GM21576 (cell line): Measurements from ENCODE around the gene APOBEC3C.
A peak's percentile ranks its signal among the peaks of the same experiment; 100 is the strongest.
"Not testable (repeated sequence)": the region's sequence is repeated elsewhere in the genome, so short reads cannot be mapped to it uniquely, and the experiment has no call there.

ENCODE experiments used
- ATAC-seq: cut with Tn5 transposase; IDR thresholded peaks from one replicate; pipeline ENCODE4 v1.9.1; 2021; ENCODE audit warnings: mild to moderate bottlenecking, moderate library complexity; ENCODE audit not compliant: unreplicated experiment

APOBEC3C gene

DNA sequence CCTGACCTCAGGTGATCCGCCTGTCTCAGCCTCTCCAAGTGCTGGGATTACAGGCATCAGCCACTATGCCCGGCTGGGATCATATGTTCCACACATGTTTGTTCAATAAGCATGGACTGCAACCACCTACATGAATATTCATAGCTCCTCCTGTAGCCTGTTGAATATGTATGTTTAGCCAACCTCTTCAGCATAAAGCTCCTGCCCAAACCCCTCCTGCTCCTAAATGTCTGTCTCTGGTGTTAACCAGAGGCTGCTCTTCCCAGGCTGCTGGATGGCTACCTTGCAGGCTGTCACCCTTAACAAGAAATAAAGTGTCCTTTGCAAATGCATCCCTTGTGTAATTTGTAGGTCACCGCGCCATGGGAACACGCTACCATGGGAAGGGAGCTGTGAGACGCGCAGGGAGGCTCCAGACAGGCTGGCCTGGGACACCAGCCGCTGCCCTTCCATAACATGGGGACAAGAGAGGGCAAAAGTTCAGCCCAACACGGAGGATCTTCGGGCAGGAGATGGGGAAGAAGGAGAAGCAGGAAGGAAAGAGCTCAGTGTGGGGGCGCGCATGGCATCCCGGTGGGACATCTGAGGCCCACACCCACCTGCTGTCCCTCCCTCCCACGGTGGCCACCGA is 6.1 kb downstream of the APOBEC3C start:
- ATAC-seq, result peak; percentile 10

DNA sequence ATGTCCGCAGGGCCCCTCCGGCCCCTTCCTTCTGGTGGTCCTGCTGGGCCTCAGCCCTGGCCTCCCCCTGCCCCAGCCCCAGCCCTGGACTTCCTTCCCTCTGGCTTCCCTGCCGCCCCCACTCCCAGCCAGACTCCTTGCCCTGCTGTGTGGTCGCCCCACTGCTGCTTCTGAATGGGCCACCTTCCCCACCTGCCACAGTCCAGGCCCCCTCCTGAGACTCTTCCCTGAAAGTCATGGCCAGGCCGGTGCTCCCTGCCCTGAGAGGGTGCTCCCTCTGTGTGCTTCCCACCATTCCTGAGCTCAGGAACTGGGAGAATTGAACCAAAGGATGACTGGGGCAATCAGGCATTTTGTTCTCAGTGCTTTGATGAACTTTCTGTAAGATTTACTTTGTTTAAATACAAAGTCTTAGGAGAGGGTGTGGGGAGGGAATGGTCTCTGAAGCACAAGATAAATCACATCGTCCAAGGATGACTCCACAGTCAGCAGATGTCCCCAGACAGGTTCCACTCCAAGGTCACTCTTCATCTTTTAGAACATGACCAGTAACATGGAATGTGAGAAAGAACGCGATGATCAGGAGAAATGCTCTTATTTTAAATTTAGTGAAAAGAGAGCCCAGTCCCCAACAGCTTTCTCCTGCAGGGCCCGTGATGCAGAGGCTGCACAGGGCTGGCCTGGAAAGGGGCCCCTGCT is 7.6 kb downstream of the APOBEC3C start:
- no peak for ATAC-seq

DNA sequence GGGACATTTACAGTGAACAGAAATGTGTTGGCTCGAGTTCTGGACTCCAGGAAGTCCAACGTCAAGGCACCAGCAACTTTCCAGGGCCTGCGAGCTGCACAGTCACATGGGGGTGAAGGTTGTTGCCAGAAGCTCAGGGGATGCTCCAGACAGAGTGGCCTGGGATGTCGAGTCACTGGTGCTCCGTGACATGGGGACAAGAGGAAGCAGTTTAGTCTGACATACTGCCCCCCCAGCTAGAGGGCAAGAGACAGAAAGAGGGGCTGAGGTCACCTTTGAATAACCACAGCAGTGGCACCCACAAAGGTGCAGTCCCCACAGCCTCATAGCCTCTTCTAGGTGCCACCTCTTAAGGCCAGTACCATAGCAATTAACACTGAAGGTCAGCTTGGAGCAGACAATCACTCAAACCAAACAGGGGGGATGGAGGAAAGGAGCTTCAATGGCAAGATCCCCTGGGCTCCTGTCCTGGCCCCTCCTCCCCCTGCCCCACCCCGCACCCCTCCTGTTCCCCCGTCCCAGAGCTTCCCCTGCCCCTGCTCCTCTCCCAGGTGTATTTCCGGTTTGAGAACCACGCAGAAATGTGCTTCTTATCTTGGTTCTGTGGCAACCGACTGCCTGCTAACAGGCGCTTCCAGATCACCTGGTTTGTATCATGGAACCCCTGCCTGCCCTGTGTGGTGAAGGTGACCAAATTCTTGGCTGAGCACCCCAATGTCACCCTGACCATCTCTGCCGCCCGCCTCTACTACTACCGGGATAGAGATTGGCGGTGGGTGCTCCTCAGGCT is 10.7 kb downstream of the APOBEC3C start:
- no peak for ATAC-seq

DNA sequence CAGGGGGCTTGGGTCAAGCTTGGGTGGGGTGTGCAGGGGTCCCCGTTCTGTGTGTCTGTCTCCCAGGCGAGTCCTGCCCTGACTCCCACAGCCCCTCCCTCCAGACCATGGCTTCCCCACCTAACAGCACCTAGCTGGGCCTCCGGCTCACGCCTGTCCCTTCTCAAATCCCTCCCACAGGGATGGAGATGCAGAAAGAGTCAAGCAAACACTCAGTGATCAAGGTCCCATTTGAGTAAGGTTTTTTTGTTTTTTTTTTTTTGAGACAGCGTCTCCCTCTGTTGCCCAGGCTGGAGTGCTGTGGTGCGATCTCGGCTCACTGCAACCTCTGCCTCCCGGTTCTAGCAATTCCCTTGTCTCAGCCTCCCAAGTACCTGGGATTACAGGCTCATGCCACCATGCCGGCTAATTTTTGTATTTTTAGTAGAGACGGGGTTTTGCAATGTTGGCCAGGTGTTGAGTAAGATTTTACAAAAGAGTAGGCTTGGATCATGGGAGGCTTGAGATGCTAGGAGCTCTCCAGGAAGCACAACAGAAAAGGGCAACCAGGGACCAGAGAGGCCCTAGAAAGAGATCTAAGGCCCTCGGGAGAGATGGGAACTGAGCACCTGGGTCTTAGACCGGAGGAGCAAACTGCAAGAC is 12.6 kb downstream of the APOBEC3C start:
- ATAC-seq, result no peak

DNA sequence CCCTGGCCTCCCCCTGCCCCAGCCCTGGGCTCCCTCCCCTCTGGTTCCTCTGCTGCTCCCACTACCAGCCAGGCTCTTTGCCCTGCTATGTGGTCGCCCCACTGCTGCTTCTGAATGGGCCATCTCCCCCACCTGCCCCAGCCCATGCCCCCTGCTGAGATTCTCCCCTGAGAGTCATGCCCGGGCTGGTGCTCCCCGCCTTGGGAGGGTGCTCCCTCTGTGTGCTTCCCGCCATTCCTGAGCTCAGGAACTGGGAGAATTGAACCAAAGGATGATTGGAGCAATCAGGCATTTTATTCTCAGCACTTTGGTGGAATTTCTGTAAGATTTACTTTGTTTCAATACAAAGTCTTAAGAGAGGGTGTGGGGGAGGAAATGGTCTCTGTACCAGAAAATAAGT is 13.7 kb downstream of the APOBEC3C start:
- no peak for ATAC-seq

DNA sequence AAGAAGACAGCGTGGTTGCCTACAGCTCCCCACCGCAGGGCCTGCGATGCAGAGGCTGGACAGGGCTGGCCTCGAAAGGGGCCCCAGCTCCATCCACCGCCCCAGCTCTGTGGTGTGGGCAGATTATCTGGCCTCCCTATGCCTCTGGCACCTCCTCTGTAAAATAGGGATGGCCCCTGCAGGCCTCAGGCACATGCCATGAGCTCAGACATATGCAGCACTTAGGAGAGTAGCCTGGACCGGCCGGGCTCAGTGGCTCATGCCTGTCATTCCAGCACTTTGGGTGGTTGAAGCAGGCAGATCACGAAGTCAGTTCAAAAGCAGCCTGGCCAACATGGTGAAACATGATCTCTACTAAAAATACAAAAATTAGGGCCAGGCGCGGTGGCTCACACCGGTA is 14.2 kb downstream of the APOBEC3C start:
- no peak for ATAC-seq

DNA sequence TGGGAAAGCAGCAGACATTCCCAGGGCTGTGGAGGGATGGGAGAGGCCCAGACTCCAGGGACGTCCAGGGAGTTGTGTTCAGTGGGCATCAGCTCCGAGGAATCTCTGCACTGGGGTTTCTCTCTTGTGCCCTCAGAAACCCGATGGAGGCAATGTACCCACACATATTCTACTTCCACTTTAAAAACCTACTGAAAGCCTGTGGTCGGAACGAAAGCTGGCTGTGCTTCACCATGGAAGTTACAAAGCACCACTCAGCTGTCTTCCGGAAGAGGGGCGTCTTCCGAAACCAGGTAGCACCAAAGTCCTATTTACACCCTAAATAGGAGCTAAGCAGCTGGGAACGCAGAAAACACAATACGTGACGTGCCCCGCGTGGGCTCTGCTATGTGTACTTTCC is 15.2 kb downstream of the APOBEC3C start:
- ATAC-seq, result no peak

DNA sequence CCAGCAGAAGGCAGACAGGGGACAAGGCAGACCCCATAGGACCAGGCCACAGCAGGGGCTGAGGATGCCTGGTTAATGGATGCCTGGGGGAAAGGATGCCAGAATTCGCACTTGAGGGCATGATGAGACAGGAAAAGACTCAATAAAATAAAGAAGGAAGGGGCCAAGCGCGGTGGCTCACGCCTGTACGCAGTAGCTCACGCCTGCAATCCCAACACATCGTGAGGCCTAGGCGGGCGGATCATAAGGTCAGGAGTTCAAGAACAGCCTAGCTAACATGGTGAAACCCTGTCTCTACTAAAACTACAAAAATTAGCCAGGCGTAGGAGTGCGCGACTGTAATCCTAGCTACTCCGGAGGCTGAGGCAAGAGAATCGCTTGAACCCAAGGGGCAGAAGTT is 16.6 kb downstream of the APOBEC3C start:
- ATAC-seq, result no peak

DNA sequence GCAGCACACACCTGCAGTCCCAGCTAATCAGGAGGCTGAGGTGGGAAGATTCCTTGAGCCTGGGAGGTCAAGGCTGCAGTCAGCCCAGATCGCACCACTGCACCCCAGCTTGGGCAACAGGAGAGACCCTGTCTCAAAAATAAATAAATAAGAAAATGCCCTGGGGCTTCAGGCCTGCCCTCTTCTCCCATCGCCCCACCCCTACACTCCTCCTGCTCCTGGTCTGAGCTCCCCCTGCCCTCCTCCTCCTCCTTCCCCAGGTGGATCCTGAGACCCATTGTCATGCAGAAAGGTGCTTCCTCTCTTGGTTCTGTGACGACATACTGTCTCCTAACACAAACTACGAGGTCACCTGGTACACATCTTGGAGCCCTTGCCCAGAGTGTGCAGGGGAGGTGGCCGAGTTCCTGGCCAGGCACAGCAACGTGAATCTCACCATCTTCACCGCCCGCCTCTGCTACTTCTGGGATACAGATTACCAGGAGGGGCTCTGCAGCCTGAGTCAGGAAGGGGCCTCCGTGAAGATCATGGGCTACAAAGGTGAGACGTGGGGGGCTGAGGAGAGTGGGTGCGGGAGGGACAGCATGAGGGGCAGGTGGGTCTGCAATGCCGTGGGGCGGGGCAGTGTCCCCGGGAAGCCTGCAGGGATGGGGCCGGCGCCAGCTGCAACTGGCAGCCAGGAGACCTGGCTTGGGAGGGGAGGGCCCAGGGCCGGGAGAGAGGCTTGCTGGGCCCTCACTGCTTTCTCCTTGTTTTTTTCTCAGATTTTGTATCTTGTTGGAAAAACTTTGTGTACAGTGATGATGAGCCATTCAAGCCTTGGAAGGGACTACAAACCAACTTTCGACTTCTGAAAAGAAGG is 17.6 kb downstream of the APOBEC3C start:
- not testable (repeated sequence) for ATAC-seq

DNA sequence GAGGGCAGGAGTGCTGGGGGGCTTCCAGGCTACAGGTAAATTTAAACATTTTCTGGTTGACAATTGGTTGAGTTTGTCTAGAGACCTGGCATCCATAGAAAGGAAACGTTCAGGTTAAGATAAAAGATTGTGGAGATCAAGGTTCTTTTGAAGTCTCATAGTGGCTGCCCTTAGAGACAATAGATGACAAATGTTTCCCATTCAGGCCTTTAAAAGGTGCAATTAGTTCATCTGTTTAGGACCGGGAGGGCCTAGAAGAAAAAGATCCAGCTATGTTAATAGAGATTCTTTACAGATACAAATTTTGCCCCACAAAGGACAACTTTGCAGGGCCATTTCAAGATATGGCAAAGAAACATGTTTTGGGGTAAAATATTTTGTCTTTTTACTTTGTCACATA is 23.0 kb downstream of the APOBEC3C start:
- ATAC-seq, result not testable (repeated sequence)

DNA sequence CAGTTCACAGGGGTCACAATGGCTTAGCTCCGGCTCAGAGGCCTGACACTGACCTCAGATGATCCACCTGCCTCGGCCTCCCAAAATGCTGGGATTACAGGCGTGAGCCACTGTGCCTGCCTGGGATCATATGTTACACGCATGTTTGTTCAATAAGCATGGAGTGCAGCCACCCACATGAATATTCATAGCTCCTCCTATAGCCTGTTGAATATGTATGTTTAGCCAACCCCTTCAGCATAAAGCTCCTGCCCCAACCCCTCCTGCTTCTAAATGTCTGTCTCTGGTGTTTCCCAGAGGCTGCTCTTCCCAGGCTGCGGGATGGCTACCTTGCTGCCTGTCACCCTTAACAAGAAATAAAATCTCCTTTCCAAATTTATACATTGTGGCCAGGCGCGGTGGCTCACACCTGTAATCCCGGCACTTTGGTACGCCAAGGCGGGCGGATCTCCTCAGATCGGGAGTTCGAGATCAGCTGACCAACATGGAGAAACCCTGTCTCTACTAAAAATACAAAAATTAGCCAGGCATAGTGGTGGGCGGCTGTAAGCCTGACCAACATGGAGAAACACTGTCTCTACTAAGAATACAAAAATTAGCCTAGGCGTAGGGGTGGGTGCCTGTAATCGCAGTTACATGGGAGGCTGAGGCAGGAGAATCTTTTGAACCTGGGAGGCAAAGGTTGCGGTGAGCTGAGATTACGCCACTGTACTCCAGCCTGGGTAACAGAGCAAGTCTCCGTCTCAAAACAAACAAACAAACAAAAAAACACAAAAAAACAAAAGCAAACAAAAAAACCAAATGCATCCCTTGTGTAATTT is 25.5 kb downstream of the APOBEC3C start:
- ATAC-seq, result no peak

DNA sequence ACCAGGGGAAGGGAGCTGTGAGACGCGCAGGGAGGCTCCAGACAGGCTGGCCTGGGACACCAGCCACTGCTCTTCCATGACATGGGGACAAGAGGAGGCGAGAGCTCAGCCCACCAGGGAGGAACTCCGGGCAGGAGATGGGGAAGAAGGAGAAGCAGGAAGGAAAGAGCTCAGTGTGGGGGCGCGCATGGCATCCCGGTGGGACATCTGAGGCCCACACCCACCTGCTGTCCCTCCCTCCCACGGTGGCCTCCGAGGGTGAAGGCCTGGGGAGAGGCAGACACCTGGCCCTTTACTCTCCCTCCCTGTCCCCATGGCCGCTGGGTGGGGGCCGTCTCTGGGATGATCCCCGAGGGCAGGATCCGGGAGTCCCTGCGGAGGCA is 26.1 kb downstream of the APOBEC3C start:
- not testable (repeated sequence) for ATAC-seq

DNA sequence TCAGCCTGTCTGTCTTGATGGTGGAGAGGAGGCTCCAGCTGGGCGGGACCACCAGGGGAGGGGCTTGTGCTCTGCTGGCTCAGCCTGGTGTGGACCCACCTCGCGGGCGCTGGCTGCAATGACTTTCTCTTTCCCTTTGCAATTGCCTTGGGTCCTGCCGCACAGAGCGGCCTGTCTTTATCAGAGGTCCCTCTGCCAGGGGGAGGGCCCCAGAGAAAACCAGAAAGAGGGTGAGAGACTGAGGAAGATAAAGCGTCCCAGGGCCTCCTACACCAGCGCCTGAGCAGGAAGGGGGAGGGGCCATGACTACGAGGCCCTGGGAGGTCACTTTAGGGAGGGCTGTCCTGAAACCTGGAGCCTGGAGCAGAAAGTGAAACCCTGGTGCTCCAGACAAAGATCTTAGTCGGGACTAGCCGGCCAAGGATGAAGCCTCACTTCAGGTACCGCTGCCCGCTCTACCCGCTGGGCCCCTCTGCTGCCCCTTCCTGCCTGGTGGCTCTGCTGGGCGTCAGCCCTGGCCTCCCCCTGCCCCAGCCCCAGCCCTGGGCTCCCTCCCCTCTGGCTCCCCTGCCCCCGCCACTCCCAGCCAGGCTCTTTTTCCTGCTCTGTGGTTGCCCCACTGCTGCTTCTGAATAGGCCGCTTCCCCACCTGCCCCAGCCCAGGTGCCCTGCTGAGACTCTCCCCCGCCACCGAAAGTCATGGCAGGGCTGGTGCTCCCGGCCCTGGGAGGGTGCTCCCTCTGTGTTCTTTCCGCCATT is 26.7 kb downstream of the APOBEC3C start, which contains the start of gene APOBEC3F:
Gene APOBEC3F, plus strand, starts transcription at position 327 of the 759 bp plus-strand sequence. Its CDS starts 97 bp downstream, at position 424.
- peak; percentile 93 for ATAC-seq

DNA sequence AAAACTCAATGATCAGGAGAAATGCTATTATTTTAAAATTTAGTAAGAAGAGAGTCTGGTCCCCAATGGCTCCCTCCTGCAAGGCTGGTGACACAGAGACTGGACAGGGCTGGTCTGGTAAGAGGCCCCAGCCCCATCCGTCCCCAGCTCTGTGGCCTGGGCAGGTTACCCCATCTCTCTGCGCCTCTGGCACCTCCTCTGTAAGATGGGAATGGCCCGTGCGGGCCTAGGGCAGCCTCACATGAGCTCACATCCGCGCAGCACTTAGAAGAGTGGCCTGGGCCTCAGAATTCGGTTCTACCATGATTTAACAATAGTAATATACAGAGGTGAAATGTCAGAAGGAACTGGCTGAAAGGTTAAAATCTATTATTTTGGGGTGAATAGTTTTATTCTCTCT is 27.9 kb downstream of the APOBEC3C start:
- no peak for ATAC-seq

DNA sequence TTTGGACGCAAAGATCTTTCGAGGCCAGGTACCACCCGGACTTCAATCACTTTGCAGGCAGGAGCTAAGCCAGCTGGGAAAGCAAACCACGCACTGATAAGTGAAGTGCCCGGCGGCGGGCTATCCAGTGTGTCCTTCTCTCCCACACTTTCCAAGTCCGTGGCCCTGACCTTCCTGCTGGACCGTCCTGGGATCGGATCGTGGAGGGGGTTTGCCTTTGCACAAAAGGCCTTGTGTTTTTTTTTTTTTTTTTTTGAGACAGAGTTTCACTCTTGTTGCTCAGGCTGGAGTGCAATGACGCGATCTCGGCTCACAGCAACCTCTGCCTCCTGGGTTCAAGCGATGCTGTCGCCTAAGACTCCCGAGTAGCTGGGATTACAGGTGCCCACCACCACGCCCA is 29.0 kb downstream of the APOBEC3C start:
- not testable (repeated sequence) for ATAC-seq

DNA sequence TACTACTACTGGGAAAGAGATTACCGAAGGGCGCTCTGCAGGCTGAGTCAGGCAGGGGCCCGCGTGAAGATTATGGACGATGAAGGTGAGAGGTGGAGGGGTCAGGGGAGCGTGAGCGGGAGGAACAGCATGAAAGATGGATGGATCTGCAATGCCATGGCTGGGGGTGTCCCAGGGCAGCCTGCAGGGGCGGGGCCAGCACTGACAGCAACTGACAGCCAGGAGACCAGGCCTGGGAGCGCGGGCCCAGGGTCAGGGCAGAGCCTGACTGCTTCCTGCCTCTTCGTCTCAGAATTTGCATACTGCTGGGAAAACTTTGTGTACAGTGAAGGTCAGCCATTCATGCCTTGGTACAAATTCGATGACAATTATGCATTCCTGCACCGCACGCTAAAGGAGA is 31.1 kb downstream of the APOBEC3C start:
- not testable (repeated sequence) for ATAC-seq

DNA sequence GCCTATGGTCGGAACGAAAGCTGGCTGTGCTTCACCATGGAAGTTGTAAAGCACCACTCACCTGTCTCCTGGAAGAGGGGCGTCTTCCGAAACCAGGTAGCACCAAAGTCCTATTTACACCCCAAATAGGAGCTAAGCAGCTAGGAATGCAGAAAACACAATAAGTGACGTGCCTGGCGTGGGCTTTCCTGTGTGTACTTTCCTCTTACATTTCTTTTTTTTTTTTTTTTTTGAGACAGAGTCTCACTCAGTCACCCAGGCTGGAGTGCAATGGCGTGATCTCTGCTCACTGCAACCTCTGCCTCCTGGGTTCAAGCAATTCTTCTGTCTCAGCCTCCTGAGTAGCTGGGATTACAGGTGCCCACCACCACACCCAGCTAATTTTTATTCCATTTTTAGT is 35.4 kb downstream of the APOBEC3C start:
- ATAC-seq, result not testable (repeated sequence)

DNA sequence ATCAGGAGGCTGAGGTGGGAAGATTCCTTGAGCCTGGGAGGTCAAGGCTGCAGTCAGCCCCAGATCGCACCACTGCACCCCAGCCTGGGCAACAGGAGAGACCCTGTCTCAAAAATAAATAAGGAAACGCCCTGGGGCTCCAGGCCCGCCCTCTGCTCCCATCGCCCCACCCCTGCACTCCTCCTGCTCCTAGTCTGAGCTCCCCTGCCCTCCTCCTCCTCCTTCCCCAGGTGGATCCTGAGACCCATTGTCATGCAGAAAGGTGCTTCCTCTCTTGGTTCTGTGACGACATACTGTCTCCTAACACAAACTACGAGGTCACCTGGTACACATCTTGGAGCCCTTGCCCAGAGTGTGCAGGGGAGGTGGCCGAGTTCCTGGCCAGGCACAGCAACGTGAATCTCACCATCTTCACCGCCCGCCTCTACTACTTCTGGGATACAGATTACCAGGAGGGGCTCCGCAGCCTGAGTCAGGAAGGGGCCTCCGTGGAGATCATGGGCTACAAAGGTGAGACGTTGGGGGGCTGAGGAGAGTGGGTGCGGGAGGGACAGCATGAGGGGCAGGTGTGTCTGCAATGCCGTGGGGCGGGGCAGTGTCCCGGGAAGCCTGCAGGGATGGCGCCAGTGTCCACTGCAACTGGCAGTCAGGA is 37.9 kb downstream of the APOBEC3C start:
- not testable (repeated sequence) for ATAC-seq
